Thymus (tissue), 11 donors: ENCODE results near the gene CREB5. TPM values are rescaled to one million over a fixed set of nuclear protein-coding genes. Genes with fewer than 3 reads are reported as not detected.

Experiments
- DNase-seq, 9 donors: peaks; one replicate each; pipeline ENCODE4 v3.0.0-alpha.2; 2013; ENCODE audit warnings: low spot score in 9 of 9, low read depth in 6 of 9, missing footprints in 1 of 9
- H3K27ac ChIP-seq, 2 donors: one replicate each; pipeline ENCODE4 v1.5.1; 2013; ENCODE audit warnings: control low read depth in 1 of 2, low read depth in 1 of 2, low read length in 1 of 2, mild to moderate bottlenecking in 1 of 2, moderate library complexity in 1 of 2
- H3K27me3 ChIP-seq, 2 donors: one replicate each; pipeline ENCODE4 v1.5.1; 2013; ENCODE audit warnings: low read length in 1 of 2; ENCODE audit not compliant: control insufficient read depth in 2 of 2, insufficient read depth in 1 of 2
- H3K36me3 ChIP-seq, 2 donors: one replicate each; pipeline ENCODE4 v1.5.1; 2013; ENCODE audit warnings: low read length in 1 of 2, mild to moderate bottlenecking in 1 of 2, moderate library complexity in 1 of 2; ENCODE audit not compliant: control insufficient read depth in 2 of 2, insufficient read depth in 2 of 2
- H3K4me1 ChIP-seq, 2 donors: one replicate each; pipeline ENCODE4 v1.5.1; 2013; ENCODE audit warnings: low read length in 2 of 2; ENCODE audit not compliant: control insufficient read depth in 2 of 2, insufficient read depth in 2 of 2
- H3K4me3 ChIP-seq, 2 donors: one replicate each; pipeline ENCODE4 v1.5.1; 2013; ENCODE audit warnings: low read length in 2 of 2, control low read depth in 1 of 2, mild to moderate bottlenecking in 1 of 2
- H3K9me3 ChIP-seq, 2 donors: one replicate each; pipeline ENCODE4 v1.5.1; 2013; ENCODE audit warnings: low read length in 1 of 2, mild to moderate bottlenecking in 1 of 2; ENCODE audit not compliant: control insufficient read depth in 2 of 2, insufficient read depth in 1 of 2
- WGBS: extraction: QIAGEN DNeasy Blood & Tissue Kit; methylation state at CpG from one replicate; pipeline ENCODE4 v1.1.7; 2013; 5-methylcytosine and 5-hydroxymethylcytosine counted together
- polyA plus RNA-seq: library from polyadenylated mRNA; stranded (reverse); fragments of 200-250 nt; gene quantifications from one replicate; pipeline ENCODE4 v1.2.3, GENCODE V29; 2013
- total RNA-seq: library from RNA; stranded (reverse); fragments of 120-200 nt; gene quantifications from one replicate; pipeline ENCODE4 v1.2.4, GENCODE V29; 2013
- donor health status: healthy.

The CREB5 gene
- total and polyA plus RNA-seq, 2 donors: 1.1 to 5.4 TPM

DNA sequence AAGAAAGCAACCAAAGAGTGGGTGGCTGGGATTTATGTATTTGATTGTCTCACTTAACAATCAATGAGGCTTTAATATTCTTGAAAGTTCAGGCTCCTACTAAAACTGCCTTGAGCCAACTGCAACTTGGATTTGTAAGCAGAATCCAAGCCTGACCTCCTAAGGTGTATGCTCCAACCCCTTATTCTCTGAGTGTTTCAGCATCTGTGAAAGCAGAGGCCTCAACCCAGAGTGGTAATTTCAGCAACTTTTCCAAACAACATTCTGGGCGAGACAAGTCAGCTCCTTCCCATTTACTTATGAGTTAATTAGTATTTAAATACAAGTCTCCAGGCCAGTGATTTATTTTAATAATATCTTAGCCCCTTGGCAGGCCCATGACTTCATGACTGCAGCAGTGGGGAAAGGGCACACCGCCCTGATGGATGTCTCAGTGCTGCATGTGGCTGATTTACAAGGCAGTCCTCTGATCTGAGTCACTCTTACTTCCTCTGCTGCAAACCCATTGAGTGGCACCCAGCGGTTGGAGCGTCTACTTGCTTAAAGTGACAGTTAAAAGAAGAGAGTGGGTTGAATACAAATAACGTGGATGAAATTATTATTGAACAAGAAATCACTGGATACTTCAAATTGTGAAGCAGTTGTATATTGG is 336.7 kb downstream of the CREB5 start:
- no peaks in the 10 kb centered on the region for H3K27me3 ChIP-seq
- DNase-seq: peak in 2 of 9 donors; percentile 7 to 23
- H3K4me1 ChIP-seq: no peaks in the 10 kb centered on the region
- H3K9me3 ChIP-seq: no peaks in the 10 kb centered on the region
- H3K27ac ChIP-seq: no peak overlapping the region
- H3K36me3 ChIP-seq: no peaks in the 10 kb centered on the region
- H3K4me3 ChIP-seq: no peak overlapping the region
- WGBS: 83% methylated on average over 5 of the region's 5 CpGs

DNA sequence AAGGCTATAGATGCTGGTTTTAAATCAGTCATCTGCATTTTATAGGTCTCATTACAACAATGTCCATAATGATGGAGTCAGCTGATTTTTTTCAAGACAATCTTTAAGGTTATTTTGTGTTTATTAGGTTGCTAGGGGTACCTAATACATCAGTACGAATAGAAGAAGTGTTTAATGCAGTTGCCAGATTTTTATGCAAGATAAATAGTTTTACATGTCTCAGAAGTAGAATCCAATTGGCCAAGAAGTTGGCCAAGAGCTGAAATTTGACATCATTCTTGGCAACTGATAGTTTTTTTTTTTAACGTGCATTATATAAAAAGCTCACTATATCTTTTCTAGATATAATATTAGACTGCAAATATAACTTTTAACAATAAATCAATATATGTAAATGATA is 337.3 kb downstream of the CREB5 start:
- H3K4me3 ChIP-seq: no peak overlapping the region
- no peak for DNase-seq
- H3K36me3 ChIP-seq: no peaks in the 10 kb centered on the region
- no peaks in the 10 kb centered on the region for H3K27me3 ChIP-seq
- no peak overlapping the region for H3K27ac ChIP-seq
- no peaks in the 10 kb centered on the region for H3K4me1 ChIP-seq
- 92% methylated on average over 2 of the region's 2 CpGs for WGBS
- no peaks in the 10 kb centered on the region for H3K9me3 ChIP-seq

DNA sequence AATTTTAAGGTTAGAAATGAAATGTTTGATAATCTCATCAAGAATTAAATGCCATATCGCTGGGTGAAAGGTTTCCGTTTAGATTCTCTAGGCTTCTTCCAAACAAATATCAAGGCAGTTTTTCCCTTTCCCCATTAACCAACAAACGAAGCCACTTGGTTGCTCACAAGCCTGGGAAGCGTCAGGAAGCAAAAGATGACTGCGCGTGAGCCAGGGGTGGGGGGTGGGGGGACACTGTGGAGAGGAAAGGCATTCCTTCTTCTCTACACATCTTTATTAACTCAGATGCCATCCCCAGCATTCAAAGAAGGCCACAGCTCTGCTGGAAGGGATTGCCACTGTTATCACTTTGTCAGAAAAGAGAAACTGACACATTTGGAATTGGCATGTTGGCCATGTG is 338.7 kb downstream of the CREB5 start:
- Histone ChIP-seq H3K27ac (no peak overlapping the region), H3K4me3 (no peak overlapping the region), H3K4me1 (no peaks in the 10 kb centered on the region), H3K9me3 (no peaks in the 10 kb centered on the region), H3K27me3 (no peaks in the 10 kb centered on the region), H3K36me3 (no peaks in the 10 kb centered on the region)
- no peak for DNase-seq
- WGBS: 97% methylated on average over 6 of the region's 6 CpGs

DNA sequence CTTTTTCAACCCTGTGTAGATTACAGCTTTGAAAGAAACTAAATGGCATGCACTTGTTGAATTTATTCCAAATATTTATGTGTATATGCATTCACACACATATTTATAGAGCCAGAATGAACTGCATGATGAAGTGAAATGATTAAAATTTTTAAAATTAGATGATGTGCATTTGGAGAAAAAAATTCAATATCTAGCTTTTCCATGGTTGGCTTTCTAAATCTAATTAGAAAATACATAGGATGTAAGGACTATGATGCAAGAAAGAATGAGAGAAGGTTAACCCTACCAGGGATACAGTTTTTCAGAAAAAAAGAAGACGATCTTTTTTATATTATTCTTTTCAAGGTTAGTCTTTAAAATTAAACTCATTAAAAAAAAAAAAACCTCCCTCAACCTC is 341.3 kb downstream of the CREB5 start:
- no peaks in the 10 kb centered on the region for H3K4me1 ChIP-seq
- no peak for DNase-seq

DNA sequence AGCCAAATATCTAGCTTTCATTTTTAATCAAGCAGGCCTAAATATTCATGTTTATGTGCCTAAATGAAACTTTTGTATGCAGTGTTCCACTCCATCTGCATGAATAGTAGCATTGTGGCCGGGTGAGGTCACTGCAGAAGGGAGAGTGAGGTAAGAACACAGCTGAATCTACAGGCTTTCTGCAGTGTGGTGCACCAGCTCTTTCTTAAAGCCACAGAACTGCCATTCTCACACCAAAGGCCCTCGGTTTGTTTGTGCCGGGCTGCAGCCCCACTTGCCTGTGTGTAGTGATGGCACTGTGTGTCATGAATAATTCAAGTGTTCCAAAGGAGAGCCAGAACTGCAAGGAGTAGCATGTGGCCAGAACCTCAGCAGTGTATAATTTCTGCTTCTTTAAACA is 341.7 kb downstream of the CREB5 start:
- Histone ChIP-seq H3K4me1 (no peaks in the 10 kb centered on the region), H3K9me3 (no peaks in the 10 kb centered on the region), H3K36me3 (no peaks in the 10 kb centered on the region), H3K27me3 (no peaks in the 10 kb centered on the region), H3K27ac (no peak overlapping the region), H3K4me3 (no peak overlapping the region)
- no peak for DNase-seq
- 92% methylated on average over 3 of the region's 3 CpGs for WGBS

More for the DNA sequence above, 341.3 kb downstream of the CREB5 start:
- WGBS: 100% methylated on average over 1 of the region's 1 CpG
- Histone ChIP-seq H3K4me3 (no peak overlapping the region), H3K27ac (no peak overlapping the region), H3K9me3 (no peaks in the 10 kb centered on the region), H3K27me3 (no peaks in the 10 kb centered on the region), H3K36me3 (no peaks in the 10 kb centered on the region)

DNA sequence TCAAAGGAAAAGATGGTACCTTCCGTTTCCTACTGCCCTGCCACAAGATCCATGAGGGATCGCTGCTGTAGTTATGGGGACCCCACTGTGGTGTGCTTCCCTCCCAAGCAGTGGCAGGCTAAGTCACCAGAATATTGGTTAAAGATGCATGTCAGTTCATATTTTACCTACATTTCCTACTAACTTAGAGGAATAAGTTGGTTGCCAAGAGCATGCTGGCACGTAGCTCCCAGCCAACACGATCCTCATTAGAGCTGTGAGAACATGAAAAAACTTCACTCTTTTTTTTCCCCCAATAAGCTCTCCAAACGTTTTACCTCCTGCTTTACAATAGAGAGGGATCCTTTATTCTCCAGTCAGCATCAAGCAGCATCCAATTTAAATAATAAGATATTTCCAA is 342.1 kb downstream of the CREB5 start:
- WGBS: 93% methylated on average over 5 of the region's 5 CpGs
- no peaks in the 10 kb centered on the region for H3K27me3 ChIP-seq
- H3K4me3 ChIP-seq: no peak overlapping the region
- no peak for DNase-seq
- H3K4me1 ChIP-seq: no peaks in the 10 kb centered on the region
- H3K27ac ChIP-seq: no peak overlapping the region
- no peaks in the 10 kb centered on the region for H3K9me3 ChIP-seq
- no peaks in the 10 kb centered on the region for H3K36me3 ChIP-seq

DNA sequence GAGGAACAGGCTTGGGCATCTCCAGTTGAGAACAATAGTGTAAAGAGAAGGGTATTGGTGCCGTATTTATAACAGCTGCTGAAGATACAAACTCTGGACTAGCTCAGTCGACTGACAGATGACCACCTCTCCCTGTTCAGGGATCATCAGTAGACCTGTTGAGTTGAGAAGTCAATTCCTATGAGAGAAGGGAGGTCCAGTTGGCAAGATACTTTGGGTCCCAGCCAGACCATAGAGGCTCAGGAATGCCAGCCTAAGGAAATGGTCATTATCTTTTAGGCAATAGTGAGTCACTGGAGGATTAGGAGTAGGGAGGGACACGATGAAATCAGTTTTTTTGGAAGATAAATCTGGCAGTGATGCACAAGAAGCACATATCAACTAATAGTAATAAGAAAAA is 342.9 kb downstream of the CREB5 start:
- DNase-seq: no peak
- H3K4me3 ChIP-seq: no peak overlapping the region
- no peaks in the 10 kb centered on the region for H3K9me3 ChIP-seq
- WGBS: 96% methylated on average over 3 of the region's 3 CpGs
- H3K27ac ChIP-seq: no peak overlapping the region
- no peaks in the 10 kb centered on the region for H3K27me3 ChIP-seq
- H3K36me3 ChIP-seq: no peaks in the 10 kb centered on the region
- H3K4me1 ChIP-seq: no peaks in the 10 kb centered on the region

DNA sequence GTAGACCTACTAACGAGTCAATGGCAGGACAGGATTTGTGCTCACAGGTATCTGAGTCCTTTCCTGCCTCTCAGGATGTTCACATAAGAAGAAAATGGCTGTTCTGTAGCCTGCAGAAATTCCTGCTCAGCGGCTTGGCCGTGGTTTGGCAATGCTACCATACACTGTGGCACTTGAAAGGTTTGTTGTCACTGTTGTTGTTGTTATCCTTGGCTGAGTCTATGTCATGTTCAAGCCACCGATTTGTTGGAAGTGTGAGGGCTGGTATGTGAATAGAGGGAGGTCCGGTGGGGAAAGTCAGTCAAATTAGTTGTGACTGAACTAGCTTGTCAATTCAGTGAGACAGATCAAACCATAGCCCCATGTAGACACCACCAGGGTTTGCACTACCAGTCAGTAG is 345.9 kb downstream of the CREB5 start:
- DNase-seq: no peak
- Histone ChIP-seq H3K9me3 (no peaks in the 10 kb centered on the region), H3K4me1 (no peaks in the 10 kb centered on the region), H3K4me3 (no peak overlapping the region), H3K36me3 (no peaks in the 10 kb centered on the region), H3K27me3 (no peaks in the 10 kb centered on the region), H3K27ac (no peak overlapping the region)
- 97% methylated on average over 5 of the region's 5 CpGs for WGBS

DNA sequence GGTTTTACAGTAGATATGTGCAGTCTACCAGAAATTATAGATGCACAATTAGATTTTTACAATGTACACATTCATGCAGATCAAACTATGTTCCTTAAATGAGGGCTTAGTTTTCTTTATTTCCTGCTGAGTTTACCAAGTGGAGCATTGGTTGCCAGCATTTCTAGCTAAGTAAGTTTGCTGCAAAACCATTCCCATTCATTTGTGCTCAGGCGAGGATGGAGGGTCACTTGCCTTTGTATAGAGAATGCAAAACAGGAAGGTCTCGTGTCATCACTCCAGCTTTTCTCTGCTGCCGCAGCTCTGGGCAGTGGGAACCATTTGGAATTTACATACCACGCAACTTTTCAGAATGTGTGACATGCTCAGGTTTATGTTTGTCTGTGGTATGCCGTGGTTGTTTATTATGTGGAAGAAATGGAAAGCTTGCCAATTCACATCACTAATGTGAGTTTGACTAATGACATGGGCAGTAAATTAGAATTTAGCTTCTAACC is 347.2 kb downstream of the CREB5 start:
- H3K4me1 ChIP-seq: no peaks in the 10 kb centered on the region
- H3K9me3 ChIP-seq: no peaks in the 10 kb centered on the region
- WGBS: 97% methylated on average over 5 of the region's 5 CpGs
- H3K36me3 ChIP-seq: no peaks in the 10 kb centered on the region
- no peak for DNase-seq
- H3K27ac ChIP-seq: no peak overlapping the region
- no peak overlapping the region for H3K4me3 ChIP-seq
- no peaks in the 10 kb centered on the region for H3K27me3 ChIP-seq
